Upper lobe of left lung (tissue), 6 donors: Measurements from ENCODE around the gene EFNA2. TPM values are rescaled to one million over a fixed set of nuclear protein-coding genes. Genes with fewer than 3 reads are reported as not detected.

Source experiments
- ATAC-seq, 2 donors: fragments of 200-7000 bp; cut with Tn5 transposase; one replicate each; pipeline ENCODE4 v1.9.1; 2022; ENCODE audit warnings: mild to moderate bottlenecking in 2 of 2, moderate library complexity in 2 of 2; ENCODE audit not compliant: low FRiP score in 2 of 2
- DNase-seq, 2 donors: peaks; one replicate each; pipeline ENCODE4 v3.0.0-alpha.2; 2019 to 2020
- H3K27ac ChIP-seq, 4 donors: fragments of 200-600 bp; sonication (generic); one replicate each; pipeline ENCODE4 v1.5.1; 2016 to 2019
- H3K27me3 ChIP-seq, 4 donors: fragments of 200-600 bp; sonication (generic); one replicate each; pipeline ENCODE4 v1.5.1; 2017 to 2019
- H3K36me3 ChIP-seq, 4 donors: fragments of 200-600 bp; sonication (generic); one replicate each; pipeline ENCODE4 v1.5.1; 2016 to 2019
- H3K4me1 ChIP-seq, 4 donors: fragments of 200-600 bp; sonication (generic); one replicate each; pipeline ENCODE4 v1.5.1; 2018 to 2019
- H3K4me3 ChIP-seq, 4 donors: fragments of 200-600 bp; sonication (generic); one replicate each; pipeline ENCODE4 v1.5.1; 2017 to 2019; ENCODE audit warnings: mild to moderate bottlenecking in 2 of 4, moderate library complexity in 1 of 4
- H3K9me3 ChIP-seq, 4 donors: fragments of 200-600 bp; sonication (generic); one replicate each; pipeline ENCODE4 v1.5.1; 2018 to 2019
- CTCF ChIP-seq, 6 experiments: fragments of 450-650 bp in 4 of 6; fragments of 200-600 bp in 2 of 6; sonication (generic) in 2 of 6; IDR thresholded peaks; one replicate each; pipeline ENCODE4 v1.5.1; 2016 to 2019; ENCODE audit warnings: antibody characterized with exemption in 6 of 6
- EP300 ChIP-seq, 4 donors: sonication (generic); formaldehyde crosslinking; IDR thresholded peaks; one replicate each; pipeline ENCODE4 v1.5.1; 2017; ENCODE audit warnings: antibody characterized with exemption in 4 of 4, control low read depth in 2 of 4
- POLR2A ChIP-seq, 4 donors: fragments of 450-650 bp; IDR thresholded peaks; one replicate each; pipeline ENCODE4 v1.5.1; 2016 to 2017; ENCODE audit warnings: antibody characterized with exemption in 4 of 4, mild to moderate bottlenecking in 2 of 4
- POLR2AphosphoS5 ChIP-seq, 2 donors: sonication (generic); formaldehyde crosslinking; IDR thresholded peaks; one replicate each; pipeline ENCODE4 v1.5.1; 2017; ENCODE audit warnings: antibody characterized with exemption in 2 of 2
- WGBS, 2 donors: methylation state at CpG; one replicate each; pipeline ENCODE4 v1.1.5; 2017 to 2018; 5-methylcytosine and 5-hydroxymethylcytosine counted together
- total RNA-seq, 6 donors: library from RNA; depleted of rRNA in 4 of 6; stranded (reverse); fragments of >200 nt in 4 of 6; gene quantifications; one replicate each; pipeline versions ENCODE4 v1.1.0 to v1.2.1, GENCODE V29; 2016 to 2021
- donor health status: DM: no; HTN: no; CAD: no; lungs with moderate emphysema.
- donor health status: DM: no; HTN: yes; CAD: no; lungs with severe emphysema.

The EFNA2 gene
- total RNA-seq, 6 donors from 2014 or later, result not detected

DNA sequence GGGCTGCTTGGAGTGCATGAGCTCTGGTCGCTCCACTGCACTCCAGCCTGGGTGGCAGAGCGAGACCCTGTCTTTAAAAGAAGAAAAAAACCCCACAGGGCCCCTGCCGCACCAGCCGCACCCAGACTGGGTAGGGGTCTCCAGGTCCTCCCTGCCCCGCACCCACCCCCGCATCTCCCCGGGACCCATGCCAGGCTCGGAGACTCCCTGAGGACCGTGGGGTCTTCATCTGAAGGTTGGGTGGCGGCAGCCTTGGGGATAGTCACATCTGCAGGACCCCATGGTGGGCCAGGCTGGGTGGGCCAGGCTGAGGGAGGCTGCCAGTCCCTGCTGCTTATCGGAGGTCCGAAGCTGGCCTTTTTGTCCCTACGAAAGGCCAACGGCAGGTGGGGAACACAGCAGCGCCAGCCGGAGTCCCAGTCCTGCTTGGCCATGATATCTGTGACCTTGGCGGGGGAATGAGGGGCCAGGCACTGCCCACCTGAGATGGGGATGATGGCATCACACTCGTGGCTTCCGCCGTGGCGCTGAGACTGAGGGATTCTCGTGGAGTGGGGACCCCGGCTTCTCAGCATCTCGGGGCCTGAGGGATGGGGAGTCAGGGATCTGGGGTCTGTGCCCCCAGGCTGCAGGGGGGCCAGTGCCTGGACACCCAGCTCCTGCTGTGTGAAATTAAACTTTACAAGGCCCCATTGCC lies 11.1 kb downstream of the EFNA2 start:
- 85 to 88% methylated on average over 13 to 24 of the region's 24 CpGs for WGBS, 2 donors
- TF ChIP-seq EP300 (IDR thresholded peaks at IDR 0.05) (no peak), POLR2A (IDR thresholded peaks at IDR 0.05) (no peak), POLR2AphosphoS5 (IDR thresholded peaks at IDR 0.05) (no peak), CTCF (IDR thresholded peaks at IDR 0.05) (no peak)
- Histone ChIP-seq H3K9me3 (no peaks in the 10 kb centered on the region), H3K27me3 (peaks cover 0 to 19% (median 11%) of the 10 kb centered on the region in 4 donors), H3K4me3 (no peak overlapping the region), H3K27ac (no peak overlapping the region), H3K4me1 (peaks cover 6 to 11% (median 9%) of the 10 kb centered on the region in 4 donors), H3K36me3 (no peaks in the 10 kb centered on the region)
- DNase-seq (peak in 1 of 2 donors; percentile 60), ATAC-seq (no peak)

- Histone ChIP-seq H3K4me1 (peaks cover 6 to 11% (median 9%) of the 10 kb centered on the region in 4 donors), H3K4me3 (no peak overlapping the region), H3K36me3 (no peaks in the 10 kb centered on the region), H3K27ac (no peak overlapping the region), H3K27me3 (peaks cover 0 to 19% (median 10%) of the 10 kb centered on the region in 4 donors), H3K9me3 (no peaks in the 10 kb centered on the region)
- TF ChIP-seq EP300 (IDR thresholded peaks at IDR 0.05) (no peak), CTCF (IDR thresholded peaks at IDR 0.05) (no peak), POLR2A (IDR thresholded peaks at IDR 0.05) (no peak), POLR2AphosphoS5 (IDR thresholded peaks at IDR 0.05) (no peak)
- DNase-seq (no peak), ATAC-seq (no peak)
- 81 to 94% methylated on average over 2 to 3 of the region's 8 CpGs for WGBS, 2 donors
Measured at GRCh38 chr19:1298235-1298634, 12.6 kb downstream of the EFNA2 start.

DNA sequence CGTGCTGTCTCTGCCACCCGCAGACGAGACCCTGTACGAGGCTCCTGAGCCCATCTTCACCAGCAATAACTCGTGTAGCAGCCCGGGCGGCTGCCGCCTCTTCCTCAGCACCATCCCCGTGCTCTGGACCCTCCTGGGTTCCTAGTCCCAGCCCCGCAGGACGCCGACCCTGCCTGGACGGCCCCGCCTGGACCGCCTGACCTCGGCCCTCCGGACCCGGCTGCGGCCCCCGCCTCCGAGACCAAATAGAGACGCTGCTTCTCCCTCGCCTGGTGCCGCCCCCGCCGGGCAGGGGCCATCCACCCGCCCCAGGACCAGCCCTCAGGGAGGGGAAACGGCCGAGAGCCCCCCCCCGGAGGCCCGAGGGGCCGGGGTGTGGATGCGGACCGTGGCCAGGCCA lies 14.1 kb downstream of the EFNA2 start:
- H3K9me3 ChIP-seq, result no peaks in the 10 kb centered on the region
- TF ChIP-seq CTCF (IDR thresholded peaks at IDR 0.05) (no peak), POLR2AphosphoS5 (IDR thresholded peaks at IDR 0.05) (no peak), POLR2A (IDR thresholded peaks at IDR 0.05) (no peak), EP300 (IDR thresholded peaks at IDR 0.05) (no peak)
- WGBS, 2 donors, result 79 to 87% methylated on average over 33 to 34 of the region's 34 CpGs
- peaks cover 6 to 11% (median 9%) of the 10 kb centered on the region in 4 donors for H3K4me1 ChIP-seq
- peaks cover 0 to 11% (median 5%) of the 10 kb centered on the region in 4 donors for H3K27me3 ChIP-seq
- no peak overlapping the region for H3K4me3 ChIP-seq
- no peak for ATAC-seq
- no peak overlapping the region for H3K27ac ChIP-seq
- DNase-seq, result peak in 1 of 2 donors; percentile 82
- H3K36me3 ChIP-seq, result no peaks in the 10 kb centered on the region

GRCh38 chr19:1300744-1301490 lies 15.2 kb downstream of the EFNA2 start:
- Histone ChIP-seq H3K4me3 (no peak overlapping the region), H3K4me1 (no peaks in the 10 kb centered on the region), H3K36me3 (no peaks in the 10 kb centered on the region), H3K27me3 (peaks cover 0 to 2% (median under 1%) of the 10 kb centered on the region in 4 donors), H3K27ac (no peak overlapping the region), H3K9me3 (no peaks in the 10 kb centered on the region)
- WGBS, 2 donors, result 75 to 83% methylated on average over 35 of the region's 35 CpGs
- no peak for TF ChIP-seq CTCF (IDR thresholded peaks at IDR 0.05)
- TF ChIP-seq POLR2AphosphoS5 (IDR thresholded peaks at IDR 0.05), result no peak
- TF ChIP-seq POLR2A (IDR thresholded peaks at IDR 0.05), result no peak
- TF ChIP-seq EP300 (IDR thresholded peaks at IDR 0.05), result no peak
- no peak for ATAC-seq
- DNase-seq, result peak in 1 of 2 donors; percentile 67
